Astrocyte of the spinal cord (primary cell): Measurements from ENCODE around the gene TRMT11.
A peak's percentile ranks its signal among the peaks of the same experiment; 100 is the strongest.

Experiments used
- DNase-seq: peaks from one replicate; pipeline ENCODE4 v3.0.0; 2011; ENCODE audit warnings: low read depth, low spot score
- H3K4me3 ChIP-seq: 2 replicates; pipeline ENCODE4 v1.5.1; 2011; ENCODE audit warnings: low read depth, mild to moderate bottlenecking, low read length, moderate library complexity
- in situ Hi-C: cut with HindIII; loops from 2 replicates; pipeline ENCODE4 v1.10.0; 2017; ENCODE audit warnings: low sequenced_read_pairs
- TF ChIP-seq, protein P1 (sequence below): IDR thresholded peaks from 2 replicates; pipeline ENCODE4 v1.5.1; 2012; ENCODE audit warnings: low read depth, mild to moderate bottlenecking, low read length, inconsistent platforms

Gene TRMT11

DNA sequence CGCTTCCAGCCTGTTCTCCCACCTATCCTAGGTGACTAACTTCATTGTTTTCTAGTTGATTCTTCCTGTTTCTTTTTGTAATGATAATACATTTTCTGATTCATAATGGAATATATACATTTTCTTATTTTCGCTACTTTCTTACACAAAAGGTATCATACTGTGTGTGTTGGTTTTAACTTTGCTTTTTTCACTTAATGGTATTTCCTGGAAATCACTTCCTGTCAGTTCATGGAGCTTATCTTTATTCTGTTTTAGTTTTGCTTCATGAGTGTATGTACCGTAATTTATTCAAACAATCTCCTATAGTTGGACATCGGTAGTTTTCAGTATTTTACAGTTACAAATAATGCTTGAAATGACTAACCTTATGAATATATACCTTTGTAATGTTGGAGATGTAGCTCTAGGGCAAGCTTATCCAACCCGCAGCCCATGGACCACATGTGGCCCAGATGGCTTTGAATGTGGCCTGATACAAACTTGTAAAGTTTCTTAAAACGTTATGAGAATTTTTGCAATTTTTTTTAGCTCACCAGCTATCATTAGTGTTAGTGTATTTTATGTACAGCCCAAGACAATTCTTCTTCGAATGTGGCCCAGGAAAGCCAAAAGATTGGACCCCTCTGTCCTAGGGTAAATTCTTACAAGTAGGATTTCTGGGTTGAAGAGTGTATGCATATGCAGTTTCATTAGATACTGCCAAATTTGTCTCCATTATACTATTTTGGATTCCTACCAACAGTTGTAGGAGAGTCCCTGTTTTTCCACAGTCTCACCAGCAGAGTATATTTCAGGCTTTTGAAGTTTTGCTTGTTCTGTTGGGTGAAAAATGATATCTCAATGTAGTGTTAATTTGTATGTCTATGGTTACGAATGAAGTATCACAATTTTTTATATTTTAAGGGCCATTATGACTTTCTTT is 16.7 kb downstream of the TRMT11 start:
- in situ Hi-C loops, result no loop called here

DNA sequence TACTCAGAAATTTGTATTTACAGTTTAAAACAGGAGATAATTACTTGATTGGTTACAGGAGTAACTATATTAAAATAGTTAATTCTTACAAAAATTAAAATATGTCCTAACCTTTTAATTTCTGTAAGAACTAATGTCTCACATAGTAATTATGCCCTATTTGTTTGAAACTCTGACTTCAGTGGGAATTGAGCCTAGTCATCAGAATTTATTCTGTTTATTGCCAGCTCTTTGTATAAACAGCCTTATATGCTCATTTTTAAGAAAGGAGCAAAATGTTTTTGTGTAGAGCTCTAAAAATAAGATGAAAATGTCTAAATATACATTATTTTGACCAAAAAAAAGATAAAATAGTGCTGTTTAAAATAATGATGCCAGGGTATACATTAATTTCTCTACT is 21.5 kb downstream of the TRMT11 start:
- in situ Hi-C loops, result no loop called here
- TF ChIP-seq, protein P1, sequence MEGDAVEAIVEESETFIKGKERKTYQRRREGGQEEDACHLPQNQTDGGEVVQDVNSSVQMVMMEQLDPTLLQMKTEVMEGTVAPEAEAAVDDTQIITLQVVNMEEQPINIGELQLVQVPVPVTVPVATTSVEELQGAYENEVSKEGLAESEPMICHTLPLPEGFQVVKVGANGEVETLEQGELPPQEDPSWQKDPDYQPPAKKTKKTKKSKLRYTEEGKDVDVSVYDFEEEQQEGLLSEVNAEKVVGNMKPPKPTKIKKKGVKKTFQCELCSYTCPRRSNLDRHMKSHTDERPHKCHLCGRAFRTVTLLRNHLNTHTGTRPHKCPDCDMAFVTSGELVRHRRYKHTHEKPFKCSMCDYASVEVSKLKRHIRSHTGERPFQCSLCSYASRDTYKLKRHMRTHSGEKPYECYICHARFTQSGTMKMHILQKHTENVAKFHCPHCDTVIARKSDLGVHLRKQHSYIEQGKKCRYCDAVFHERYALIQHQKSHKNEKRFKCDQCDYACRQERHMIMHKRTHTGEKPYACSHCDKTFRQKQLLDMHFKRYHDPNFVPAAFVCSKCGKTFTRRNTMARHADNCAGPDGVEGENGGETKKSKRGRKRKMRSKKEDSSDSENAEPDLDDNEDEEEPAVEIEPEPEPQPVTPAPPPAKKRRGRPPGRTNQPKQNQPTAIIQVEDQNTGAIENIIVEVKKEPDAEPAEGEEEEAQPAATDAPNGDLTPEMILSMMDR, result no peak
- DNase-seq, result no peak
- H3K4me3 ChIP-seq, result no peak overlapping the region

More for the DNA sequence above, 16.7 kb downstream of the TRMT11 start:
- no peak overlapping the region for H3K4me3 ChIP-seq
- TF ChIP-seq, protein P1, result no peak
- no peak for DNase-seq

DNA sequence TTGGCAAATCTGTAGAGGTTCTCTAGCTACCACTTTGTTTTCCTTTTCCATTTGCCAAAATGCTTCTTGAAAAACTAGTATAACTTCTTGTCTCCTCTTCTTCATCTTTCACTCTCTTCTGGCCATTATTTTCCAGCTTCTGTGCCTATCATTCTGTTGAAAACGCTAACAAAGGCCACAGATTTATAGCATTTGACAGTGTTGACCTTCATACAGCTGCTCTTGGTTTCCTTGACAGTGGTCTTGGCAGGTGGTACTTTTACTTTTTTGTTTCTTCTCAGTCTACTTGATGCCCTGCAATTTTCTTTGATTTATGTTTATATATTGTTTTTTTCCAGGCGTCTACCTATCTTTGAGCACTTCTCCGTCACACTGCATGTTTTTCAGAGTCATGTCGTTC is 23.7 kb downstream of the TRMT11 start:
- DNase-seq, result no peak
- in situ Hi-C loops, result no loop called here
- H3K4me3 ChIP-seq, result no peak overlapping the region
- TF ChIP-seq, protein P1, result no peak

DNA sequence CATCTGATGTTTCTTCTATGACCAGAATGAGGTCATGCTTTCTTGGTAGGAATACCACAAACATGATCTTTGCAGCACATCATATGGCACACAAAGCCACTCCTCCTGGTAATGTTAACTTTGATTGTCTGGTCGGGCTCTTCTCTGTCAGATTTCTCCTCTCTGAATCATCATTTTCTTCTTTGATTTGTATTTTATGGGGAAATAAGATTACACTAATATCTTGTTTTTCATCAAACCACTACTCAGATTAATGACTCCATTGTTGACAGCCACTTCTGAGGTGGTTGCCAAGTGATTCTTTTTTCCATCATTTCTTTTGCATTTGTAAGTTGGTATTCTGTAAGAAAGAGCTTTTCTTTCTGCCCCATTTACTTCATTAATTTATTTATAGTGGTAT is 29.5 kb downstream of the TRMT11 start:
- TF ChIP-seq, protein P1, result no peak
- no peak overlapping the region for H3K4me3 ChIP-seq
- DNase-seq, result peak; percentile 19
- in situ Hi-C loops, result no loop called here

DNA sequence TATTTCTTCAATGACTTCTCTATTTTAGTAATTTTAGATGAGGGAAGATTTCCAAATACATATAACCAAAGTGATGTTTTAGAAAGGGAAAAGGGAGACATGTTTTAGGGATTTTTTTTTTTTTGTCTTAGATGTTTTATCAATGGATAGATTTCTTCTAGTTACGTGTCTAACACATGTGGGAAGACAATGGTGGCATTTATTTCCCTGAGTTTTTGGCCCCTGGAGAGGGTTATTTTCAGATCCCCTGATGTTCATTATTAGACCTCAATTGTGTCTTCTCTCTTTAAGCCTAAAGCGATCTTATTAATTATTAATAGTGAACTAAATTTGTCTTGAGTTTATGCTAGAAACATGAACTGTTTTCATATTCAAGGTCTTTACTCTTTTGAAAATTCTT is 30.3 kb downstream of the TRMT11 start:
- no peak for DNase-seq
- TF ChIP-seq, protein P1, result no peak
- H3K4me3 ChIP-seq, result no peak overlapping the region
- in situ Hi-C loops, result no loop called here

DNA sequence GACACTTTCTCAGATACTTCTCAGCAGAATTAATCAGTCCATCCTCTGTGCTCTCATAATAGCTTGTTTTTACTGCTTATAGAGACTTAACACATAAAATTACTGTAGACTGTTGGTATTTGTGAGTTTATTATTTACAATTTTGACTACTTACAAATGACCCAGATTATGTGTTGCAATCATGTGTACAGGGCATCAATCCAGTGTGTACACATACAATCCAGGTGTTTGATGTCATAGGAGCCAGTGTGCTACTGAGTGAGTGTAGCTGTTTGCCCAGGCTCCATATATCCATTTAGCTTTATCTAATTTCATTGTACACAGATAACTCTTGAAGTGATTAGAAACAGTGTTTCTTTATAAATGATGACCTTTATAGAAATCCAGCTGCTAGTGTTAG is 31.3 kb downstream of the TRMT11 start:
- in situ Hi-C loops, result no loop called here
- no peak for DNase-seq
- TF ChIP-seq, protein P1, result no peak
- no peak overlapping the region for H3K4me3 ChIP-seq
